ENCODE measurements around the gene JMJD8.

DNA sequence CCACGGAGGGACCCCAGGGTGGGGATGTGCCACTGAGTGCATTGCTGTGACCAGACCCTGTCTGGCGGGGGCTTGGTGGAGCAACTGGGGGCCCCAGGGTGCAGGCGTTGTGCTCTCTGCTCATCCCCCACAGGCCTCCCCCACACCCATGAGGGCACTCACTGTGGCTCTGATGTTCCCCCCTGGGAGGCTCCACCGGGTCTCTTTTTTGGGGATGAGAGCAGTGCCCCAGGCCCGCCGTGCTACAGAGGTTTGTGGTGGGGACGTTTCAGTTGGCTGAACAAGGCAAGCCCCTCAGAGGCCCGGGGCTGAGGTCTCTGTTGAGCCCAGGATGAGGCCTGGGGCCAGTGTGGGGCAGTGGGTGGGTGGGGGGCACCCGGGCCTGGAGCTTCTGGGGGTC, 39.6 kb upstream of the JMJD8 start:
- TF ChIP-seq, protein P1, sequence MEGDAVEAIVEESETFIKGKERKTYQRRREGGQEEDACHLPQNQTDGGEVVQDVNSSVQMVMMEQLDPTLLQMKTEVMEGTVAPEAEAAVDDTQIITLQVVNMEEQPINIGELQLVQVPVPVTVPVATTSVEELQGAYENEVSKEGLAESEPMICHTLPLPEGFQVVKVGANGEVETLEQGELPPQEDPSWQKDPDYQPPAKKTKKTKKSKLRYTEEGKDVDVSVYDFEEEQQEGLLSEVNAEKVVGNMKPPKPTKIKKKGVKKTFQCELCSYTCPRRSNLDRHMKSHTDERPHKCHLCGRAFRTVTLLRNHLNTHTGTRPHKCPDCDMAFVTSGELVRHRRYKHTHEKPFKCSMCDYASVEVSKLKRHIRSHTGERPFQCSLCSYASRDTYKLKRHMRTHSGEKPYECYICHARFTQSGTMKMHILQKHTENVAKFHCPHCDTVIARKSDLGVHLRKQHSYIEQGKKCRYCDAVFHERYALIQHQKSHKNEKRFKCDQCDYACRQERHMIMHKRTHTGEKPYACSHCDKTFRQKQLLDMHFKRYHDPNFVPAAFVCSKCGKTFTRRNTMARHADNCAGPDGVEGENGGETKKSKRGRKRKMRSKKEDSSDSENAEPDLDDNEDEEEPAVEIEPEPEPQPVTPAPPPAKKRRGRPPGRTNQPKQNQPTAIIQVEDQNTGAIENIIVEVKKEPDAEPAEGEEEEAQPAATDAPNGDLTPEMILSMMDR (IDR thresholded peaks at IDR 0.05), result no peak
- no peak for TF ChIP-seq ZFX (IDR thresholded peaks at IDR 0.05; ENCODE audit: borderline replicate concordance)
